Activated CD4-positive, alpha-beta T cell treated with anti-CD3 and anti-CD28 coated beads, Interleukin-2, amount 50 U/mL, for 1 hour (primary cell): ENCODE results near the gene PCDH1.
A peak's percentile ranks its signal among the peaks of the same experiment; 100 is the strongest.
"Not testable (repeated sequence)": the region's sequence is repeated elsewhere in the genome, so short reads cannot be mapped to it uniquely, and the experiment has no call there.

Experiments
- DNase-seq: peaks from one replicate; pipeline ENCODE4 v3.0.0-alpha.2; 2020

The PCDH1 gene

GRCh38 chr5:141897425-141897824, 19.2 kb upstream of the PCDH1 start:
- DNase-seq: no peak

- not testable (repeated sequence) for DNase-seq
Observed at GRCh38 chr5:141890429-141890828, 12.2 kb upstream of the PCDH1 start.

GRCh38 chr5:141889282-141889871, 11.2 kb upstream of the PCDH1 start:
- DNase-seq: no peak

- DNase-seq: no peak
Observed at GRCh38 chr5:141883892-141884318, 5.7 kb upstream of the PCDH1 start.

- DNase-seq: peak; percentile 19
Observed at GRCh38 chr5:141883184-141883891, 5.1 kb upstream of the PCDH1 start.

- DNase-seq: no peak
Observed at GRCh38 chr5:141882594-141883183, 4.5 kb upstream of the PCDH1 start.

GRCh38 chr5:141881886-141882285, 3.7 kb upstream of the PCDH1 start:
- DNase-seq: no peak

GRCh38 chr5:141880961-141881801, 3.0 kb upstream of the PCDH1 start:
- no peak for DNase-seq

- no peak for DNase-seq
Observed at GRCh38 chr5:141879941-141880738, 1.9 kb upstream of the PCDH1 start.

GRCh38 chr5:141879426-141879759, 1.2 kb upstream of the PCDH1 start:
- no peak for DNase-seq

- peak; percentile 87 for DNase-seq
Observed at GRCh38 chr5:141878711-141879425, 658 bp upstream of the PCDH1 start.

- DNase-seq: peak; percentile 25
Observed at GRCh38 chr5:141877356-141878185, 639 bp downstream of the PCDH1 start.

GRCh38 chr5:141876628-141877355, 1.4 kb downstream of the PCDH1 start:
- no peak for DNase-seq

- no peak for DNase-seq
Observed at GRCh38 chr5:141875795-141876627, 2.2 kb downstream of the PCDH1 start.

- no peak for DNase-seq
Observed at GRCh38 chr5:141875022-141875740, 3.0 kb downstream of the PCDH1 start.

- DNase-seq: no peak
Observed at GRCh38 chr5:141874262-141874964, 3.8 kb downstream of the PCDH1 start.

- DNase-seq: no peak
Observed at GRCh38 chr5:141873933-141874261, 4.3 kb downstream of the PCDH1 start.
